ENCODE data around the gene TRPM1.
"Not testable (repeated sequence)": the region's sequence is repeated elsewhere in the genome, so short reads cannot be mapped to it uniquely, and the experiment has no call there.

Gene TRPM1

DNA sequence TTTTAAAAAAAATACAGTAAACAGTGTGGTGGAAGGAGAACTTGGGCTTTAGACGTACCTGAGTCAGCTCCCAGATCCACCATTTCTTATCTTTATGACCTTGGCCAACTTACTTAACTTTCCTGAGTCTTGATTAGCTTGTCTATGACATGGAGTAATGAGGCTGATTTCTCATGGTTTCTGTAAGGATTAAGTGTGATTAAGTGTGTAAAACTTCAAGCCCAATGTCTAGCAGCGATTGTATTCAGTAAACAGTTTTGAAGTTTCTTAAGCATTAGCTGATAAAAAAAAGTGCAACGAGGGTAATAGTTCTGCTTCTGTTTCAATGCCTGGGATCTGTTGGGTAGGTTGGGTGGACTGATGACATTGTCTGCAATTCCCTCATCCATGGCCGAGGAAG is 10.8 kb downstream of the TRPM1 start:
- H3K36me3 ChIP-seq (ENCODE audit: insufficient read depth, low read length), result no peaks in the 10 kb centered on the region
- no peak overlapping the region for H3K4me3 ChIP-seq (ENCODE audit: low read depth in 1 of 2, low read length in 2 of 2)
- H3K4me1 ChIP-seq (ENCODE audit: insufficient read depth, low read length), result no peaks in the 10 kb centered on the region
- no peak overlapping the region for H3K27ac ChIP-seq (ENCODE audit: low read depth, low read length)
- no peak overlapping the region for H3K9ac ChIP-seq (ENCODE audit: low read length)
- H3K9me3 ChIP-seq (ENCODE audit: low read length), result no peaks in the 10 kb centered on the region
- no peaks in the 10 kb centered on the region for H3K27me3 ChIP-seq (ENCODE audit: control insufficient read depth in 1 of 2, insufficient read depth in 2 of 2, low read length in 2 of 2)

DNA sequence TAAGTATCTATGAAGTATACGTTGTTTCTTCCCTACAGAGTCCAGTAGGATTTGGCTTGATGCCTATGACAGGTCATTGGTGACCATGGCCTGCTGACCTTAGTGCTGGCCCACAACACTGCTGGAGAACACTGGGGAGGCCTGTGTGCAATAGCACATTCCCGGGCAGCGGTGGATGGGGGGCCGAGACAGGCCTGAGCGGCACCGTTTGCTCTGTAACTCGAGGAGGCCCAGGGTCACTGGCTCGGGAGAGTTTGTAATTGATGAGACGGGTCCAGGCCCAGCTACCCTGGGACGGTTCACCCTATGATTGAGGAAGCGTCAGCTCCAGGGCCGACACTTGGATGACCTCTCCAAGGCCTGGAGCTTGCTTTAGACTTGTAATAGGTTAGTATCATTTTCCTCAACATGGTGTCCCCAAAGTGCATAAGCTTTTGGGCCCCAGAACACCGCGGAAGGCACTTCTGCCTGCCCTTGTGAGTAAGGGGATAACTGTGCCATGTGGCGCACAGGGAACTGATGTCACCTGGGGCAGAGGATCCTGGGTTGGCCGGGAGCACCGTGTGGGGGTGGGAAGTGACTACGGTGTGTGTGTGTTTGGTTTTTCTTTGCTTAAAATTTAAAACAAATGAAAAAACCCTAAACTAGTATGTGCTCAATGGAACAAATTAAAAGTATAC is 12.0 kb downstream of the TRPM1 start:
- Histone ChIP-seq H3K27ac (ENCODE audit: low read depth, low read length) (no peak overlapping the region), H3K36me3 (ENCODE audit: insufficient read depth, low read length) (no peaks in the 10 kb centered on the region), H3K27me3 (ENCODE audit: control insufficient read depth in 1 of 2, insufficient read depth in 2 of 2, low read length in 2 of 2) (no peaks in the 10 kb centered on the region), H3K4me1 (ENCODE audit: insufficient read depth, low read length) (no peaks in the 10 kb centered on the region), H3K4me3 (ENCODE audit: low read depth in 1 of 2, low read length in 2 of 2) (no peak overlapping the region), H3K9me3 (ENCODE audit: low read length) (no peaks in the 10 kb centered on the region), H3K9ac (ENCODE audit: low read length) (no peak overlapping the region)

DNA sequence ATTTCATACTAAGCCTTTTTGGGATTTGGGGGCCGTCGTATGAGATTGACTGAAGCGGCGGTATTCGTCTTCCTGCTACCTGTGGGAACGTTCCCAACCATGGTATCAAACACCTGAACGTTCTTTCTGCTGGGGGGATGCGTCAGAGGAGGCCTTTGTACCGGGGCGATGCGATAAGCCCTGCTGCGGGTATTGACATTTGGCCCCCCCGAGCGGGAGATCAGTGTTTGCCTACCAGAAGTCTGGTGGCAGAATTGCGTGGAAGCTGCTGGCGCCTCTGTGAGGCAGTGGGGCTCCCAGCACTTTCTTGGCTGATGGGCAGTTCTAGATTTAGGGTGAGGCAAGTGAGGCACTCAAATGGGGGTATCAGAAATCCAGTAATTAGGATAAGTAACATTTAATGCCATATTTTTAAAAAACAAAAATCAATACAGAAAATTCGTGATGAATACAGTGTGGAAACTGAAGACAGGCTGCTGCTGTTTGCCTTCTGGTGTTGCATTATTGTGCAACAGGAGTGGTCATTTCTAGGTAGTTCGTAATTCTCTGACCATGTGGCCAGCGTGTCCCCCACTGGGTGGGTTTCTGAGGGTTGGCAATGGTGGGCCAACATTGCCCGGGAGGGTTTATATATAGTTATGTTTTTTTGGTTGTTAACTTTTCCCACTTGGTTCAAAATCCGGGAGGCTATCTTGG is 12.7 kb downstream of the TRPM1 start:
- no peaks in the 10 kb centered on the region for H3K27me3 ChIP-seq (ENCODE audit: control insufficient read depth in 1 of 2, insufficient read depth in 2 of 2, low read length in 2 of 2)
- no peaks in the 10 kb centered on the region for H3K36me3 ChIP-seq (ENCODE audit: insufficient read depth, low read length)
- H3K4me1 ChIP-seq (ENCODE audit: insufficient read depth, low read length), result no peaks in the 10 kb centered on the region
- H3K9ac ChIP-seq (ENCODE audit: low read length), result no peak overlapping the region
- no peak overlapping the region for H3K4me3 ChIP-seq (ENCODE audit: low read depth in 1 of 2, low read length in 2 of 2)
- H3K9me3 ChIP-seq (ENCODE audit: low read length), result no peaks in the 10 kb centered on the region
- H3K27ac ChIP-seq (ENCODE audit: low read depth, low read length), result no peak overlapping the region

DNA sequence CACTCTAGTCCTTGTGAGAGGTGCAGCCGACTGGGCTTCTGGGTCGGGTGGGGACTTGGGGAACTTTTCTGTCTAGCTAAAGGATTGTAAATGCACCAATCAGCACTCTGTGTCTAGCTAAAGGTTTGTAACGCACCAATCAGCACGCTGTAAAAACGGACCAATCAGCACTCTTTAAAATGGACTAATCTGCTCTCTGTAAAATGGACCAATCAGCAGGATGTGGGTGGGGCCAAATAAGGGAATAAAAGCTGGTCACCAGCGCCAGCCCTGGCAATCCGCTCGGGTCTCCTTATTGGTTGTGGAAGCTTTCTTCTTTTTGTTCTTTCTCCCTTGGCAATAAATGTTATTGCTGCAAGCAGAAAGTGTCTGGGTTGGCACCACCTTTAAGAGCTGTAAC is 13.5 kb downstream of the TRPM1 start:
- H3K27ac ChIP-seq (ENCODE audit: low read depth, low read length); H3K9me3 ChIP-seq (ENCODE audit: low read length); H3K27me3 ChIP-seq (ENCODE audit: control insufficient read depth in 1 of 2, insufficient read depth in 2 of 2, low read length in 2 of 2); H3K36me3 ChIP-seq (ENCODE audit: insufficient read depth, low read length); H3K4me1 ChIP-seq (ENCODE audit: insufficient read depth, low read length); H3K4me3 ChIP-seq (ENCODE audit: low read depth in 1 of 2, low read length in 2 of 2); H3K9ac ChIP-seq (ENCODE audit: low read length): not testable (repeated sequence)

DNA sequence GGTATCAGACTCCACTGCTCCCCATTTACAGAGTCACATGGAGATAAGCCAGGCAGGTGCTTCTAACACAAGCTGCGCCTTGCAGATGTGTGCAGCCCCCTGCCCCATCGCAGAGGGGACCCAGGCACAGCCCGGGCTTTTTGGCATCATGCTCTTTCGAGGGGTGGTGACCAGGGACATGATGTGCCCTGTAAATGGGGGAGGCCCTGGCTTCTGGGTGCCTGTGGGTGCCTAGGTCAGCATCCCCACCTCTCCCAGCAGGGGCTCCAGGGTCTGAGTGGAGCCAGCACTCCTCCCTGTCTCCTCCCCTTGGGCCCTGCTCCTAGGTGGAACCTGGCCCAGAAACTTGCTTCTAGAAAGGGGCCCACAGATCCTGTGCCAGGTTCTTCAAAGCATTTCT is 15.2 kb downstream of the TRPM1 start:
- Histone ChIP-seq H3K4me3 (ENCODE audit: low read depth in 1 of 2, low read length in 2 of 2) (no peak overlapping the region), H3K9ac (ENCODE audit: low read length) (no peak overlapping the region), H3K27me3 (ENCODE audit: control insufficient read depth in 1 of 2, insufficient read depth in 2 of 2, low read length in 2 of 2) (no peaks in the 10 kb centered on the region), H3K4me1 (ENCODE audit: insufficient read depth, low read length) (no peaks in the 10 kb centered on the region), H3K36me3 (ENCODE audit: insufficient read depth, low read length) (no peaks in the 10 kb centered on the region), H3K27ac (ENCODE audit: low read depth, low read length) (no peak overlapping the region), H3K9me3 (ENCODE audit: low read length) (no peaks in the 10 kb centered on the region)

DNA sequence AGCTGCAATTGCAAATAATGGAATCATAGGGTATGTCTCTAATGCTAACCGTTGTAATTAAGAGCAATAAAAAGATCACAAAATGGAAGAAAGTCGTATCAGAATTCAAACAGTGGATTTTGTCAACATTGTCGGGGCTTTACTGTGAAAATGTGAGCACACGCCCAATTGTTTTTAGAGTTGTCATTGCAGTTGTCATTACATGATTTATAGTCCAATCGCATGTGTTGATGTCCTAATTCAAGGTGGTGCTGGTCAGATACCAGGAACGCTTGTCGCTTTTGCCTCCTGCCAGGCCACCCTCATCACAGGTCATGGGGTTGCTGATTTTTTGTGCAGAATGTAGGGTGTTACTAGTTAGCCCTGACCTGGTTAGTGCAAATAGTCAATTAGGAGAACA is 16.2 kb downstream of the TRPM1 start:
- no peaks in the 10 kb centered on the region for H3K36me3 ChIP-seq (ENCODE audit: insufficient read depth, low read length)
- no peaks in the 10 kb centered on the region for H3K4me1 ChIP-seq (ENCODE audit: insufficient read depth, low read length)
- H3K27me3 ChIP-seq (ENCODE audit: control insufficient read depth in 1 of 2, insufficient read depth in 2 of 2, low read length in 2 of 2), result no peaks in the 10 kb centered on the region
- H3K4me3 ChIP-seq (ENCODE audit: low read depth in 1 of 2, low read length in 2 of 2), result no peak overlapping the region
- H3K9me3 ChIP-seq (ENCODE audit: low read length), result no peaks in the 10 kb centered on the region
- no peak overlapping the region for H3K9ac ChIP-seq (ENCODE audit: low read length)
- H3K27ac ChIP-seq (ENCODE audit: low read depth, low read length), result no peak overlapping the region

DNA sequence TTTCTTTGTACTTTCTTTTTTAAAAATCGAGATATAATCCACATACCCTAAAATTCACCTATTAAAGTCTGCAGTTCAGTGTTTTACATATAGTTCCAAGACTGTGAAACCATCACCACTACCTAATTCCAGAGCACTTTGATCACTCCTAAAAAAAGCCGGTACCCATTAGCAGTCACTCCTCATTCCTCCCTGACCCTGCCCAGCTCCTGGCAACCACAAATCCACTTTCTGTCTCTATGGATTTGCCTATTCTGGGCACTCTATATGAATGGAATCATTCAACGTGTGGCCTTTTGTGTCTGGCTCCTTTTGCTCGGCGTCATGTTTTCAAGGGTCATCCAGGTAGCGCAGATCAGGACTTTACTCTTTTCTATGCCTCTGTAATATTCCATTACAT is 17.3 kb downstream of the TRPM1 start:
- H3K4me1 ChIP-seq (ENCODE audit: insufficient read depth, low read length), result no peaks in the 10 kb centered on the region
- H3K4me3 ChIP-seq (ENCODE audit: low read depth in 1 of 2, low read length in 2 of 2), result no peak overlapping the region
- no peaks in the 10 kb centered on the region for H3K36me3 ChIP-seq (ENCODE audit: insufficient read depth, low read length)
- peaks cover 0 to 4% of the 10 kb centered on the region in 2 donors for H3K27me3 ChIP-seq (ENCODE audit: control insufficient read depth in 1 of 2, insufficient read depth in 2 of 2, low read length in 2 of 2)
- no peaks in the 10 kb centered on the region for H3K9me3 ChIP-seq (ENCODE audit: low read length)
- H3K9ac ChIP-seq (ENCODE audit: low read length), result no peak overlapping the region
- no peak overlapping the region for H3K27ac ChIP-seq (ENCODE audit: low read depth, low read length)

DNA sequence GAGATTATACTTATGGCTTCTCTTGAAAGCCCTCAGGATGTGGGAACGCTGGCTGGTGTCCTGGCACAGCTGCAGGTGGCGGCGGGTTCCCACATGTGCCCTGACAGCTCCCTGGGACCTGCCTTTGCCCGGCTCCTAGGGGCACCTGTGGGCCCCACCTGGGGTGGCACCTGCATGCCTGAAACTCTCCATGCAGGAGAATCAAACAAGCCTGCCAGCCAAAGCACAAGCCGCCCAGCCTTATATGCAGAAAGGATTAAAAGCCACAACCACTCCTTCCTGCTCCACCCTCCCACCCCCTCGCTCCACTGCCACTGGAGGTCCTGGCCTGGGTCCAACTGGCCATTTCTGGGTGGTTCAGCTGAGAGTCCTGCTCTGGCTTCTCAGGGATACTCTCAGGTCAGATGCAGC is 18.1 kb downstream of the TRPM1 start:
- Histone ChIP-seq H3K4me1 (ENCODE audit: insufficient read depth, low read length) (no peaks in the 10 kb centered on the region), H3K27me3 (ENCODE audit: control insufficient read depth in 1 of 2, insufficient read depth in 2 of 2, low read length in 2 of 2) (peaks cover 0 to 4% of the 10 kb centered on the region in 2 donors), H3K4me3 (ENCODE audit: low read depth in 1 of 2, low read length in 2 of 2) (no peak overlapping the region), H3K27ac (ENCODE audit: low read depth, low read length) (no peak overlapping the region), H3K9me3 (ENCODE audit: low read length) (no peaks in the 10 kb centered on the region), H3K36me3 (ENCODE audit: insufficient read depth, low read length) (no peaks in the 10 kb centered on the region), H3K9ac (ENCODE audit: low read length) (no peak overlapping the region)

DNA sequence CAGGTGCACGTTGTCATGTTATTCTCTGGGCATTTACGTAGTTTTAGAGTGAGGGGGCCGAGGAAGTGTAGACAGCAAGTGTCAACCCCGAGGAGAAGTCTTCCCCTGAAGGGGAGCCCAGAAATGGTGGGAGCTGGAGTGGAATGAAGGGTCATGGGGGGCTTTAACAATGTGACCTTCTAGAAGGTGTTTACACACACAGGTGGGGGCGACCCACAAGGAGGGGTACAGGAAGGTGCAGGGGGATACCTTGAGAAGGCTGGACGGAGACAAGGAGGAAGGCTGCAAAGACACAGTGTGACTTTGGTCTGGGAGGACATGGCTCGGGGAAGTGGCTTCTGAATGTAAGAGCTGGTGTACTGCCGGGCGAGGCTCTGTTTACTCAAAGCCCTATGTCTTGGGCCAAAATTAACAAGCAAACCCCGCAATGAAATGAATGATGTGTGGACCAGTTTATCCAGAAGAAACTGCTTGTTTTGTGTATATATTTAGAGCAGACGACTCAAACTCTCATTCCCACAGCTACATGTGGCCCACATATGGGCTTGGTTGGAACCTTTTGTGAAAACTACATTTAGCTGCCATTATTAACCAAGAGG is 18.7 kb downstream of the TRPM1 start:
- Histone ChIP-seq H3K36me3 (ENCODE audit: insufficient read depth, low read length) (no peaks in the 10 kb centered on the region), H3K9me3 (ENCODE audit: low read length) (no peaks in the 10 kb centered on the region), H3K27me3 (ENCODE audit: control insufficient read depth in 1 of 2, insufficient read depth in 2 of 2, low read length in 2 of 2) (peaks cover 0 to 4% of the 10 kb centered on the region in 2 donors), H3K27ac (ENCODE audit: low read depth, low read length) (no peak overlapping the region), H3K9ac (ENCODE audit: low read length) (no peak overlapping the region), H3K4me1 (ENCODE audit: insufficient read depth, low read length) (no peaks in the 10 kb centered on the region), H3K4me3 (ENCODE audit: low read depth in 1 of 2, low read length in 2 of 2) (no peak overlapping the region)

DNA sequence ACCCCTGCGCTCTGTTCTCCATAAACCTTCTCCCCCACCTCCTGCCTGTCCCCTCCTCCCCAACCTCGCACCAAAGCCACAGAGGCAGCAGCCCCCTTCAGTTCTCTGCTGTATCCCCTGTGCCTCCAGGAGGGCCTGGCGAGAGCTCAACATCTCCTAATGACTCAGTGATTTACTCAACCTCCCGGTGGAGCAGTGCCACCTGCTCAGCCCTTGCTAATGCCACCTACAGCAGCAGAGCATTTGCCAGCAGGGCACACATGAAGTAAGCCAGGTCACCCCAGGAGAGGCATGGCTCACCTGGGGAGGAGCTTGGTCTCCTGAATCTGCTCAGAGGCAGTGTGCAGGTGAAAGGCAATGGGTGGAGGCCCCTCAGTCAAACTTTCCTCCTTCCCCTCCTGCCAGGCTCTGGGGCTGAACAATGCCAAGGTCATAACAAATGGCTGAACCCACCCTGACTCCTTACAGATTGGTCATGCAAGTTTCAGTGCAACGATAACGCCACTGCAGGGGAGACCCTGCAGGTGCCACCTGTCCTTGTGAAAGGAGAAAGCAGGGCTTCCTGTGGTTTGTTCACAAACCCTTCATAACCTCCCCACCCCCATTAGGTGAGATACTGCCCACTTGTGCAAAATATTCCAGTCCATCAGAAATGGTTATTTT is 19.8 kb downstream of the TRPM1 start:
- H3K9ac ChIP-seq (ENCODE audit: low read length), result no peak overlapping the region
- no peaks in the 10 kb centered on the region for H3K36me3 ChIP-seq (ENCODE audit: insufficient read depth, low read length)
- no peak overlapping the region for H3K4me3 ChIP-seq (ENCODE audit: low read depth in 1 of 2, low read length in 2 of 2)
- peaks cover 0 to 4% of the 10 kb centered on the region in 2 donors for H3K27me3 ChIP-seq (ENCODE audit: control insufficient read depth in 1 of 2, insufficient read depth in 2 of 2, low read length in 2 of 2)
- no peaks in the 10 kb centered on the region for H3K9me3 ChIP-seq (ENCODE audit: low read length)
- no peak overlapping the region for H3K27ac ChIP-seq (ENCODE audit: low read depth, low read length)
- no peaks in the 10 kb centered on the region for H3K4me1 ChIP-seq (ENCODE audit: insufficient read depth, low read length)

DNA sequence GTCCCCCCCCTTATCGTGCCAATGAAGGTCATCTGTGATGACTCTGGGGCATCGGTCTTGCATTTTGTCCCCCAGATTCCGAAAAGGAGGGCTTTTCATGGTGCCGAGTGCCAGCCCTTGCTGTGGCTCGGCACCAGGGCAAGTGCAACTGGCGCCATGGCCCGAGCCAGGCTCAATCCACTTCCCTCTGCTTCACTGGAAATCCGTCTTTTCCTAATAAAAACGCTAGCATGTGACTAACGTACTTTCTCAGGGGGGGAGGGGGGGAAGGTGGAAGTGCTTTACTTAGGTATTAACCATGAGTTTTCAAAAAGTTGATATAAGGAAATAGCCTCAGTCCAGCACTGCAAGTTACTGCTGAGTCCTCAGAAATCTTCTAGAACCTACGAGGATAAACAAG is 20.5 kb downstream of the TRPM1 start:
- Histone ChIP-seq H3K9ac (ENCODE audit: low read length) (no peak overlapping the region), H3K9me3 (ENCODE audit: low read length) (no peaks in the 10 kb centered on the region), H3K27ac (ENCODE audit: low read depth, low read length) (no peak overlapping the region), H3K4me3 (ENCODE audit: low read depth in 1 of 2, low read length in 2 of 2) (peak overlapping the region in 1 of 2 donors; percentile 33), H3K36me3 (ENCODE audit: insufficient read depth, low read length) (no peaks in the 10 kb centered on the region), H3K27me3 (ENCODE audit: control insufficient read depth in 1 of 2, insufficient read depth in 2 of 2, low read length in 2 of 2) (peaks cover 0 to 4% of the 10 kb centered on the region in 2 donors), H3K4me1 (ENCODE audit: insufficient read depth, low read length) (no peaks in the 10 kb centered on the region)

Measured in muscle layer of colon (tissue), 2 donors.